NCI-H1417 treated with DMSO at 0.1 percent for 48 hours (cell line): ENCODE measurements around the gene POU4F3.
"Not testable (repeated sequence)": the region's sequence is repeated elsewhere in the genome, so short reads cannot be mapped to it uniquely, and the experiment has no call there.

Source experiments
- DNase-seq: peaks from one replicate; lab custom pipeline; 2025; lab: John Stamatoyannopoulos, UW

Gene POU4F3

GRCh38 chr5:146338774-146339714 is at the start of gene POU4F3:
Gene POU4F3 (plus strand): TSS chr5:146338839. CDS start chr5:146339113, 274 bp downstream.
- DNase-seq: no peak

GRCh38 chr5:146290318-146290717 is 48.3 kb upstream of the POU4F3 start:
- DNase-seq: no peak

- DNase-seq: no peak
Observed at GRCh38 chr5:146291421-146292074, 47.1 kb upstream of the POU4F3 start.

GRCh38 chr5:146296245-146296644 is 42.4 kb upstream of the POU4F3 start:
- DNase-seq: no peak

- not testable (repeated sequence) for DNase-seq
Observed at GRCh38 chr5:146298920-146299319, 39.7 kb upstream of the POU4F3 start.

GRCh38 chr5:146301626-146302025 is 37.0 kb upstream of the POU4F3 start:
- DNase-seq: no peak

GRCh38 chr5:146302406-146302805 is 36.2 kb upstream of the POU4F3 start:
- DNase-seq: no peak

GRCh38 chr5:146306838-146307237 is 31.8 kb upstream of the POU4F3 start:
- DNase-seq: no peak

GRCh38 chr5:146307796-146308195 is 30.8 kb upstream of the POU4F3 start:
- DNase-seq: no peak

- DNase-seq: no peak
Observed at GRCh38 chr5:146310540-146310939, 28.1 kb upstream of the POU4F3 start.

GRCh38 chr5:146311278-146311677 is 27.4 kb upstream of the POU4F3 start:
- DNase-seq: no peak

- no peak for DNase-seq
Observed at GRCh38 chr5:146313027-146313426, 25.6 kb upstream of the POU4F3 start.

GRCh38 chr5:146321571-146321970 is 17.1 kb upstream of the POU4F3 start:
- DNase-seq: no peak

GRCh38 chr5:146327257-146327870 is 11.3 kb upstream of the POU4F3 start:
- no peak for DNase-seq

- no peak for DNase-seq
Observed at GRCh38 chr5:146327989-146328388, 10.7 kb upstream of the POU4F3 start.

GRCh38 chr5:146329697-146330096 is 8.9 kb upstream of the POU4F3 start:
- DNase-seq: no peak

GRCh38 chr5:146331423-146331822 is 7.2 kb upstream of the POU4F3 start:
- no peak for DNase-seq

GRCh38 chr5:146334074-146334533 is 4.5 kb upstream of the POU4F3 start:
- no peak for DNase-seq

- no peak for DNase-seq
Observed at GRCh38 chr5:146336197-146336596, 2.4 kb upstream of the POU4F3 start.

- no peak for DNase-seq
Observed at GRCh38 chr5:146337264-146337904, 1.3 kb upstream of the POU4F3 start.

- no peak for DNase-seq
Observed at GRCh38 chr5:146337928-146338327, 711 bp upstream of the POU4F3 start.

- DNase-seq: no peak
Observed at GRCh38 chr5:146339715-146340259, 1.1 kb downstream of the POU4F3 start.
